PC-3 (cell line): ENCODE measurements around the gene ATG9A. TPM values are rescaled to one million over a fixed set of nuclear protein-coding genes. Genes with fewer than 3 reads are reported as not detected.

Source experiments
- ATAC-seq: fragments of 200-7000 bp; cut with Tn5 transposase; 2 replicates; pipeline ENCODE4 v1.9.1; 2020; ENCODE audit warnings: mild to moderate bottlenecking, moderate library complexity
- BruUV-seq: library from RNA; stranded (reverse); fragments of 400-500 nt; replicated peaks from 2 replicates; lab custom pipeline; 2021; lab: Mats Ljungman, UMichigan
- CTCF ChIA-PET: fragments of 300-600 bp; sonication (Branson Sonifier 250); formaldehyde crosslinking; loops from one replicate; lab custom pipeline; 2022; ENCODE audit warnings: antibody characterized with exemption; lab: Charles Lee
- POLR2A ChIA-PET: fragments of 300-600 bp; sonication (Branson Sonifier 250); formaldehyde crosslinking; loops from one replicate; lab custom pipeline; 2022; ENCODE audit warnings: antibody characterized with exemption; ENCODE audit not compliant: unreplicated experiment; lab: Charles Lee
- DNase-seq: peaks from one replicate; pipeline ENCODE4 v3.0.0-alpha.2; 2015
- H2AFZ ChIP-seq: fragments of 300-600 bp; sonication (generic); 2 replicates; pipeline ENCODE4 v1.6.0; 2016; ENCODE audit warnings: antibody characterized with exemption, low read length
- H3F3A ChIP-seq: fragments of 300-600 bp; sonication (generic); one replicate; pipeline ENCODE4 v1.6.0; 2017; ENCODE audit warnings: antibody characterized with exemption, low read length, control low read depth, mild to moderate bottlenecking; ENCODE audit not compliant: unreplicated experiment
- H3K27ac ChIP-seq: fragments of 300-600 bp; sonication (generic); 2 replicates; pipeline ENCODE4 v1.5.1; 2016; ENCODE audit warnings: mild to moderate bottlenecking, low read length
- H3K27me3 ChIP-seq: fragments of 300-600 bp; sonication (generic); 2 replicates; pipeline ENCODE4 v1.6.1; 2016; ENCODE audit warnings: low read length, mixed read lengths
- H3K36me3 ChIP-seq: fragments of 300-600 bp; sonication (generic); 2 replicates; pipeline ENCODE4 v1.6.1; 2016; ENCODE audit warnings: low read depth, mixed run types, low read length, mixed read lengths
- H3K4me1 ChIP-seq: fragments of 300-600 bp; sonication (generic); 2 replicates; pipeline ENCODE4 v1.5.1; 2016; ENCODE audit warnings: low read length; ENCODE audit not compliant: insufficient read depth
- H3K4me2 ChIP-seq: fragments of 300-600 bp; sonication (generic); 2 replicates; pipeline ENCODE4 v1.6.0; 2016; ENCODE audit warnings: low read length
- H3K4me3 ChIP-seq: fragments of 300-600 bp; sonication (generic); 2 replicates; pipeline ENCODE4 v1.5.1; 2016; ENCODE audit warnings: mild to moderate bottlenecking, low read length, mixed read lengths
- H3K79me2 ChIP-seq: fragments of 300-600 bp; sonication (generic); 2 replicates; pipeline ENCODE4 v1.6.1; 2017; ENCODE audit warnings: low read length, mixed read lengths
- H3K9ac ChIP-seq: fragments of 300-600 bp; sonication (generic); 2 replicates; pipeline ENCODE4 v1.6.0; 2016; ENCODE audit warnings: mild to moderate bottlenecking, low read length
- H3K9me2 ChIP-seq: fragments of 300-600 bp; sonication (generic); replicated peaks from 2 replicates; pipeline ENCODE4 v1.6.1; 2016; ENCODE audit warnings: mixed run types, low read length, mixed read lengths
- H3K9me3 ChIP-seq: fragments of 300-600 bp; sonication (generic); 2 replicates; pipeline ENCODE4 v1.6.1; 2016; ENCODE audit warnings: low read length, mixed read lengths
- H4K20me1 ChIP-seq: fragments of 300-600 bp; sonication (generic); 2 replicates; pipeline ENCODE4 v1.6.1; 2016; ENCODE audit warnings: low read length, mixed read lengths
- EZH2 ChIP-seq: fragments of 300-600 bp; sonication (generic); IDR thresholded peaks from one replicate; pipeline ENCODE4 v1.6.1; 2017; ENCODE audit warnings: antibody characterized with exemption, mild to moderate bottlenecking, low read length; ENCODE audit not compliant: unreplicated experiment
- EZH2phosphoT487 ChIP-seq: fragments of 300-600 bp; sonication (generic); IDR thresholded peaks from 2 replicates; pipeline ENCODE4 v1.6.1; 2018; ENCODE audit warnings: mild to moderate bottlenecking, antibody characterized with exemption, low read length, borderline replicate concordance
- intact Hi-C: fragments of 100-400 bp; cut with micrococcal nuclease; formaldehyde crosslinking; loops from 2 replicates; pipeline ENCODE4 v1.9.0; 2023
- total RNA-seq: library from RNA; depleted of rRNA; stranded (reverse); fragments of >200 nt; gene quantifications from 2 replicates; pipeline ENCODE4 v1.2.3, GENCODE V29; 2014
- TF ChIP-seq, protein P1 (sequence below): fragments of 300-600 bp; sonication (generic); conservative IDR thresholded peaks from 2 replicates; pipeline ENCODE4 v1.5.1; 2017; ENCODE audit warnings: antibody characterized with exemption, low read depth, mild to moderate bottlenecking, low read length

The ATG9A gene
- total RNA-seq, 1 experiment from 2014 or later, result 59.6 TPM

DNA sequence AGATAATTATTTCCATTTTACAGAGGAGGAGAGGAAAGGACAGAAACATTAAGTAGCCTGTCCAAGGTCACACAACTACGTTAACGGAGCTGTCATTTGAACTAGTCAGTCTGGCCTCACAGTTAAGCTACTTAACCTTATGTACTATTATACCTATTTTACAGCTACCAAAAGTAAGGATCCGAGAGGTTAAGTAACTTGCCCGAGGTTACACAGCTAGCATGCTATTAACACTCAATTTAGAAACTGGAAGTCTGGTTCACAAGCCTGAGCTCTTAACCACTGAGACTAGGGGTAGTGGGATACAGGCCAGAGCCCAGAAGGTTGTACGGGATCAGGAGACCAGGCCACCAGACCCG lies 15.3 kb upstream of the ATG9A start:
- H3K27ac ChIP-seq, result no peak overlapping the region
- BruUV-seq, result TSS peak; percentile 80
- ATAC-seq (no peak), DNase-seq (no peak)
- TF ChIP-seq EZH2 (no peak), EZH2phosphoT487 (no peak)
- TF ChIP-seq, protein P1, sequence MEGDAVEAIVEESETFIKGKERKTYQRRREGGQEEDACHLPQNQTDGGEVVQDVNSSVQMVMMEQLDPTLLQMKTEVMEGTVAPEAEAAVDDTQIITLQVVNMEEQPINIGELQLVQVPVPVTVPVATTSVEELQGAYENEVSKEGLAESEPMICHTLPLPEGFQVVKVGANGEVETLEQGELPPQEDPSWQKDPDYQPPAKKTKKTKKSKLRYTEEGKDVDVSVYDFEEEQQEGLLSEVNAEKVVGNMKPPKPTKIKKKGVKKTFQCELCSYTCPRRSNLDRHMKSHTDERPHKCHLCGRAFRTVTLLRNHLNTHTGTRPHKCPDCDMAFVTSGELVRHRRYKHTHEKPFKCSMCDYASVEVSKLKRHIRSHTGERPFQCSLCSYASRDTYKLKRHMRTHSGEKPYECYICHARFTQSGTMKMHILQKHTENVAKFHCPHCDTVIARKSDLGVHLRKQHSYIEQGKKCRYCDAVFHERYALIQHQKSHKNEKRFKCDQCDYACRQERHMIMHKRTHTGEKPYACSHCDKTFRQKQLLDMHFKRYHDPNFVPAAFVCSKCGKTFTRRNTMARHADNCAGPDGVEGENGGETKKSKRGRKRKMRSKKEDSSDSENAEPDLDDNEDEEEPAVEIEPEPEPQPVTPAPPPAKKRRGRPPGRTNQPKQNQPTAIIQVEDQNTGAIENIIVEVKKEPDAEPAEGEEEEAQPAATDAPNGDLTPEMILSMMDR, result no peak
- no peaks in the 10 kb centered on the region for H3K9me2 ChIP-seq
- ChIA-PET POLR2A (interaction anchor here (0.5 to 1.4 kb wide), 5 partner anchors 27 to 127 kb away, joined by 3 to 5 read pairs (median 4); no protein-coding TSS in a partner anchor), CTCF (interaction anchor here (0.9 to 1.9 kb wide), 2 partner anchors 30 to 50 kb away, joined by 3 to 6 read pairs; no protein-coding TSS in a partner anchor)
- peak overlapping the region; percentile 83 for H2AFZ ChIP-seq
- peaks cover 5% of the 10 kb centered on the region for H3F3A ChIP-seq
- H3K4me2 ChIP-seq, result peak overlapping the region; percentile 92
- peaks cover 39% of the 10 kb centered on the region for H3K4me1 ChIP-seq
- no peaks in the 10 kb centered on the region for H4K20me1 ChIP-seq
- H3K9me3 ChIP-seq, result no peaks in the 10 kb centered on the region
- peak overlapping the region; percentile 88 for H3K4me3 ChIP-seq
- H3K27me3 ChIP-seq, result no peaks in the 10 kb centered on the region
- H3K9ac ChIP-seq, result peak overlapping the region; percentile 93
- intact Hi-C loops, result no loop called here
- H3K36me3 ChIP-seq, result peaks cover 8% of the 10 kb centered on the region; the same call in 1 of the 2 replicates
- peaks cover 29% of the 10 kb centered on the region for H3K79me2 ChIP-seq

DNA sequence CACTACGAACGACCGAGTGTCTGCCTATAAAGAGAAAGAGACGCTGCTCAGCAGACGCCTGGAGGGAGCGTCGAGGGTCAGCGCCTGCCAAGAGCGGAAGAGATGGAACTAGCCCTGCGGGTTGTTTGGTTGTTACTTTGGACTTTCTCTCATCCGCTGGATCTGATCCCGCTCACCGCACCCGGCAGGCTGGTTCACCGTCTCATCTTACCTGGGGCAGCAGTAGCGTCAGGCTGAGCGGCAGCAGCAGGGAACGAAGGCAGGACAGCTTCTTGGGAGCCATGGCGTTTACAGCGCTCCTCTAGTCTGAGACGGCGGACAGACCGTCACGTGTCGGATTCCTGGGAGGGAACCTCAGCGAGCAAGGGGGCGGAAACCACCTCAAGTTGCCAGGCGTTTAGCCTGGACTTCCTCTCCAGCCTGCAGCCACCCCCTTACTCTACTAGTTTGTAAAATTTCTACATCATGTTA lies 13.9 kb upstream of the ATG9A start:
- Histone ChIP-seq H4K20me1 (no peaks in the 10 kb centered on the region), H3K9me2 (no peaks in the 10 kb centered on the region), H3K4me1 (peaks cover 25% of the 10 kb centered on the region), H3K9ac (no peak overlapping the region), H3K27me3 (no peaks in the 10 kb centered on the region), H3K4me2 (no peak overlapping the region), H3F3A (no peaks in the 10 kb centered on the region), H3K79me2 (peaks cover 29% of the 10 kb centered on the region), H3K4me3 (no peak overlapping the region), H3K27ac (no peak overlapping the region), H3K36me3 (peaks cover 7% of the 10 kb centered on the region; the same call in 1 of the 2 replicates), H3K9me3 (no peaks in the 10 kb centered on the region), H2AFZ (no peak overlapping the region)
- DNase-seq (no peak), ATAC-seq (no peak)
- POLR2A ChIA-PET, result no interaction called here
- TF ChIP-seq, protein P1, result no peak
- intact Hi-C loops, result no loop called here
- CTCF ChIA-PET, result no interaction called here
- no TSS peak for BruUV-seq

DNA sequence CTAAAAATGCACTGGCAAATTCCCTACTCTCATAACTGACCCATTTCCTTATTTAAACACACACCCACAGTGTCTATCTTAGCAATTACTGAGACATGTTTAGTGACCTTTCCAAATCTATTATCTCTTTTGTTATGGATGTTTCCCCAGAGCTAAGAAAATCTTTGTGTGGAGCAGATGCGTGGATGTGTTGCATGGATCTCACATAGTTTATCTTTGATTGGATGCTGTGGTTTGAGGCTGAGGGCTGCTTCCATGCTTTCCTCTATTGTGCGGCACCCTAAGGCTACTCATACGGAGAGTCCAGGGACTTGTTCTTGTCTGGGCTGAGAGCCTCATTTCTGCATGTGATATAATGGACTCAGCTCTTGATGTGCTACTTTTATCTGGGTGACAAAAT lies 4.9 kb upstream of the ATG9A start:
- Histone ChIP-seq H3K79me2 (peaks cover 30% of the 10 kb centered on the region), H4K20me1 (no peaks in the 10 kb centered on the region), H3K9ac (no peak overlapping the region), H3K4me1 (peaks cover 5% of the 10 kb centered on the region; the same call in 1 of the 2 replicates), H3K4me2 (no peak overlapping the region), H3K9me3 (no peaks in the 10 kb centered on the region), H2AFZ (no peak overlapping the region), H3K27ac (no peak overlapping the region), H3K4me3 (no peak overlapping the region), H3K9me2 (no peaks in the 10 kb centered on the region), H3F3A (peaks cover 4% of the 10 kb centered on the region), H3K27me3 (no peaks in the 10 kb centered on the region), H3K36me3 (peaks cover 42% of the 10 kb centered on the region)
- no peak for TF ChIP-seq EZH2phosphoT487
- TF ChIP-seq EZH2, result no peak
- TF ChIP-seq, protein P1, result no peak
- DNase-seq (no peak), ATAC-seq (no peak)
- BruUV-seq, result no TSS peak
- ChIA-PET POLR2A (interaction anchor here (0.6 kb wide), 1 partner anchor 192 kb away, joined by 3 read pairs; no protein-coding TSS in a partner anchor), CTCF (no interaction called here)
- intact Hi-C loops, result no loop called here
